ENCODE results near the gene EPHA3. TPM values are rescaled to one million over a fixed set of nuclear protein-coding genes. Genes with fewer than 3 reads are reported as not detected.

Gene EPHA3
- total RNA-seq, 4 donors from 2014 or later = 5.6 to 63.0 (median 16.6) TPM

DNA sequence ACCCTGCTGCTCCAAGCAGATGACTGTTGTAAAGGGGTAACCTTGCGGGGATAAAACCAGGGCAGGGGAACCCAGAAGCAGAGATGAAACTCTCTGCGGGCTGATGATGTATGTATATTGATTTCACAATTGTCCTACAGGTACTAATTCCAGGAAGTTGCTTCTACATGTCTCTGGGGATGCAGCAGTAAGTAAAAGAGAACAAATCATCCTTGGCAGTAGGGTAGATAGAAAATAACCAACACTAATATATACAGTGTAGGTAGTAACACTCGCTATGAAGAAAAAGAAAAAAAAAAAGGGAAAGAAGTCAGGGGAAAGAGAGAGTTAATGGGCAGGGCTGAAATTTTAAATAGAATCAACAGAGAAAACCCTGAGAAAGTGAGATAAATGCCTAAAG, 50.2 kb downstream of the EPHA3 start:
- Histone ChIP-seq H3K9me3 (no peaks in the 10 kb centered on the region), H3K4me1 (no peaks in the 10 kb centered on the region), H3K36me3 (no peaks in the 10 kb centered on the region), H3K27me3 (no peaks in the 10 kb centered on the region), H3K27ac (no peak overlapping the region), H3K4me3 (no peak overlapping the region)
- no peak for DNase-seq
- intact Hi-C loops (cut with DNase I; ENCODE audit: low total_unique reads) = no loop called here
- no peak for TF ChIP-seq POLR2A (IDR thresholded peaks at IDR 0.05)
- TF ChIP-seq, protein P1, sequence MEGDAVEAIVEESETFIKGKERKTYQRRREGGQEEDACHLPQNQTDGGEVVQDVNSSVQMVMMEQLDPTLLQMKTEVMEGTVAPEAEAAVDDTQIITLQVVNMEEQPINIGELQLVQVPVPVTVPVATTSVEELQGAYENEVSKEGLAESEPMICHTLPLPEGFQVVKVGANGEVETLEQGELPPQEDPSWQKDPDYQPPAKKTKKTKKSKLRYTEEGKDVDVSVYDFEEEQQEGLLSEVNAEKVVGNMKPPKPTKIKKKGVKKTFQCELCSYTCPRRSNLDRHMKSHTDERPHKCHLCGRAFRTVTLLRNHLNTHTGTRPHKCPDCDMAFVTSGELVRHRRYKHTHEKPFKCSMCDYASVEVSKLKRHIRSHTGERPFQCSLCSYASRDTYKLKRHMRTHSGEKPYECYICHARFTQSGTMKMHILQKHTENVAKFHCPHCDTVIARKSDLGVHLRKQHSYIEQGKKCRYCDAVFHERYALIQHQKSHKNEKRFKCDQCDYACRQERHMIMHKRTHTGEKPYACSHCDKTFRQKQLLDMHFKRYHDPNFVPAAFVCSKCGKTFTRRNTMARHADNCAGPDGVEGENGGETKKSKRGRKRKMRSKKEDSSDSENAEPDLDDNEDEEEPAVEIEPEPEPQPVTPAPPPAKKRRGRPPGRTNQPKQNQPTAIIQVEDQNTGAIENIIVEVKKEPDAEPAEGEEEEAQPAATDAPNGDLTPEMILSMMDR (IDR thresholded peaks at IDR 0.05) = no peak

- H3K27ac ChIP-seq = no peak overlapping the region
- no peak overlapping the region for H3K4me3 ChIP-seq
- TF ChIP-seq, protein P1 (IDR thresholded peaks at IDR 0.05) = no peak
- TF ChIP-seq POLR2A (IDR thresholded peaks at IDR 0.05) = no peak
- H3K4me1 ChIP-seq = no peaks in the 10 kb centered on the region
- H3K27me3 ChIP-seq = no peaks in the 10 kb centered on the region
- no peaks in the 10 kb centered on the region for H3K36me3 ChIP-seq
- intact Hi-C loops (cut with DNase I; ENCODE audit: low total_unique reads) = no loop called here
- no peaks in the 10 kb centered on the region for H3K9me3 ChIP-seq
- no peak for DNase-seq
These were observed 52.2 kb downstream of the EPHA3 start for GRCh38 chr3:89159605-89160004.

DNA sequence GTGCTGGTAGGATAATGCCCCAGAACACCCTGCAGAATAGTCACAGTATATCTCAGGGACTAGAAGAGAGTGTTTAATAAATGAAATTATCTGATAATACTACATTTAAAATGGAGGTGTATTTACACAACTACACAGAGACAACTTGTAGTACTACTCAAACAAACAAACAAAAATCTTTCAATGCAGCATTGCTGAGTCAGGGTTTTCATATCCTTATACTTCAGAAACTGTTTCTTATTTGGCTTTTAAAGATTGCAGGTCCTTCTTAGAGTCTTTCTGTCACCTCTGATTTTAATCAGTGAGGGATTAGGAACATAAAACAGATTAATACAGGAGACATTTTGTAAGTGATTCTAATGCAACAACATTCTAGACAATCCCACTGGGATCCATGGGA, 57.4 kb downstream of the EPHA3 start:
- H3K27me3 ChIP-seq = no peaks in the 10 kb centered on the region
- TF ChIP-seq, protein P1 (IDR thresholded peaks at IDR 0.05) = no peak
- no peak for TF ChIP-seq POLR2A (IDR thresholded peaks at IDR 0.05)
- no peaks in the 10 kb centered on the region for H3K36me3 ChIP-seq
- no peak for DNase-seq
- H3K4me1 ChIP-seq = no peaks in the 10 kb centered on the region
- H3K9me3 ChIP-seq = no peaks in the 10 kb centered on the region
- H3K4me3 ChIP-seq = no peak overlapping the region
- intact Hi-C loops (cut with DNase I; ENCODE audit: low total_unique reads) = no loop called here
- no peak overlapping the region for H3K27ac ChIP-seq

GRCh38 chr3:89165636-89166263, 58.3 kb downstream of the EPHA3 start:
- no peaks in the 10 kb centered on the region for H3K4me1 ChIP-seq
- no peak overlapping the region for H3K27ac ChIP-seq
- H3K4me3 ChIP-seq = no peak overlapping the region
- TF ChIP-seq POLR2A (IDR thresholded peaks at IDR 0.05) = no peak
- TF ChIP-seq, protein P1 (IDR thresholded peaks at IDR 0.05) = no peak
- no peaks in the 10 kb centered on the region for H3K27me3 ChIP-seq
- no peak for DNase-seq
- H3K9me3 ChIP-seq = no peaks in the 10 kb centered on the region
- no peaks in the 10 kb centered on the region for H3K36me3 ChIP-seq
- intact Hi-C loops (cut with DNase I; ENCODE audit: low total_unique reads) = no loop called here

GRCh38 chr3:89171687-89172545, 64.5 kb downstream of the EPHA3 start:
- TF ChIP-seq, protein P1 (IDR thresholded peaks at IDR 0.05) = no peak
- no peak for TF ChIP-seq POLR2A (IDR thresholded peaks at IDR 0.05)
- no peak for DNase-seq

More at GRCh38 chr3:89171687-89172545, 64.5 kb downstream of the EPHA3 start:
- H3K4me3 ChIP-seq = no peak overlapping the region
- no peak overlapping the region for H3K27ac ChIP-seq
- no peaks in the 10 kb centered on the region for H3K36me3 ChIP-seq
- H3K4me1 ChIP-seq = no peaks in the 10 kb centered on the region
- intact Hi-C loops (cut with DNase I; ENCODE audit: low total_unique reads) = no loop called here
- no peaks in the 10 kb centered on the region for H3K27me3 ChIP-seq
- H3K9me3 ChIP-seq = no peaks in the 10 kb centered on the region
